NCI-H1436 treated with DMSO at 0.1 percent for 48 hours (cell line): ENCODE data around the gene TOX3.

Source experiments
- DNase-seq: peaks from one replicate; lab custom pipeline; 2025; lab: John Stamatoyannopoulos, UW

The TOX3 gene

DNA sequence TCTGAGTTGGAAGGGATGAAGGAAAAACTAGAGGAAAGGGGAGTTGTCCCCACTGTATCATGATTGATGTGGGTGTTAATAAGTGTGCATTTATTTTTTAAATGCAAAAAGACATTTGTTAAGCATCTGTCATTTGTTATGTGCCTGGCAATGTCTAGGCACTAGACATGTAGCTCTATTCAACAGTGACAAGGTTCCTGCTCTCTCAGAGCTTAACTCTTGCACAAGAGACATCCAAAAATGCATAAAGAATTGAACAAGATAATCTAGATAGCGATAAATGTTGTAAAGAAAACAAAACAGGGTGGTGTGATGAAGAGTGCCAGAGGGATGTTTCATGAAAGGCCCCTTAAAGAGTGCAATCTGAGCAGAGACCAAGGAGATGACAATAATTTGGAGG lies 148.9 kb downstream of the TOX3 start:
- DNase-seq: no peak

GRCh38 chr16:52393448-52393847 lies 153.5 kb downstream of the TOX3 start:
- no peak for DNase-seq

DNA sequence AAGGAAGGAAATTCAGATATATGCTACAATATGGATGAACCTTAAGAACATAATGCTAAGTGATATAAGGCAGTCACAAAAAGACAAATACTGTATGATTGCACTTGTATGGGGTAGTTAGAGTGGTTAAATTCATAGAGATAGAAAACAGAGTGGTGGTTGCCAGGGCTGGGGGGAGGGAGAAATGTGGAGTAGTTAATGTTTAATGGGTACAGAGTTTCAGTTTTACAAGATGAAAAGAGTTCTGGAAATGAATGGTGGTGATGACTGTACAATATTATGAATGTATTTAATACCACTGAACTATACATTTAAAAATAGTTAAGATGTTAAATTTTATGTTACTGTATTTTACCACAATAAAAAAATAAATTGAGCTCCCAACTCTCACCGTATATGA lies 157.9 kb downstream of the TOX3 start:
- DNase-seq: no peak
